ENCODE data around the gene GIGYF2. TPM values are rescaled to one million over a fixed set of nuclear protein-coding genes. Genes with fewer than 3 reads are reported as not detected.
A peak's percentile ranks its signal among the peaks of the same experiment; 100 is the strongest.

GIGYF2 gene
- total and polyA plus RNA-seq, 4 donors, result 10.6 to 50.5 (median 26.7) TPM

DNA sequence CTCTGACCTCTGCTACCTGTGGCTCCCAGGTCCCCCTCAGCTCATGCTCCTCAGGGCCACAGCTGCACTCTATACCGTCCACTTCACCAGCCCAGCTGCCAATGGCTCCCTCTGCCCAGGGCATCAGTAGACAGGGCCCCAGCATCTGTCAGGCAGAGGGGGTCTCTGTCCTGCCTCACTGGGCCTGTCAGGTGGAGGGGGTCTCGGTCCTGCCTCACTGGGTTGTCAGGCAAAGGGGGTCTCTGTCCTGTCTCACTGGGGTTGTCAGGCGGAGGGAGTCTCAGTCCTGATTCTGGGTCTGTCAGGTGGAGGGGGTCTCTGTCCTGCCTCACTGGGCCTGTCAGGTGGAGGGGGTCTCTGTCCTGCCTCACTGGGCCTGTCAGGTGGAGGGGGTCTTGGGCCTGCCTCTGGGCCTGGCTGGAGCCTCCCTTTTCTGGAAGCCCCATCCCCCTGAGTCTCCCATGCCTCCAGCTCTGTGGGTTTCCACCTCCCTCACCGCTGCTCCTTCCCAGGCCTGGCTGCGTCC is 192.8 kb downstream of the GIGYF2 start:
- no peak overlapping the region for H3K27ac ChIP-seq (ENCODE audit: low read depth in 1 of 2, low read length in 2 of 2)
- H3K27me3 ChIP-seq (ENCODE audit: control insufficient read depth in 4 of 4, insufficient read depth in 4 of 4, low read length in 3 of 4), result no peaks in the 10 kb centered on the region
- no peak overlapping the region for H3K9ac ChIP-seq (ENCODE audit: low read depth in 1 of 2, low read length in 2 of 2)
- WGBS, result 92% methylated on average over 5 of the region's 5 CpGs
- no peak overlapping the region for H3K4me3 ChIP-seq (ENCODE audit: low read depth in 1 of 3, low read length in 3 of 3)
- no peaks in the 10 kb centered on the region for H3K9me3 ChIP-seq (ENCODE audit: control insufficient read depth in 4 of 4, low read length in 3 of 4)
- TF ChIP-seq, protein P1, sequence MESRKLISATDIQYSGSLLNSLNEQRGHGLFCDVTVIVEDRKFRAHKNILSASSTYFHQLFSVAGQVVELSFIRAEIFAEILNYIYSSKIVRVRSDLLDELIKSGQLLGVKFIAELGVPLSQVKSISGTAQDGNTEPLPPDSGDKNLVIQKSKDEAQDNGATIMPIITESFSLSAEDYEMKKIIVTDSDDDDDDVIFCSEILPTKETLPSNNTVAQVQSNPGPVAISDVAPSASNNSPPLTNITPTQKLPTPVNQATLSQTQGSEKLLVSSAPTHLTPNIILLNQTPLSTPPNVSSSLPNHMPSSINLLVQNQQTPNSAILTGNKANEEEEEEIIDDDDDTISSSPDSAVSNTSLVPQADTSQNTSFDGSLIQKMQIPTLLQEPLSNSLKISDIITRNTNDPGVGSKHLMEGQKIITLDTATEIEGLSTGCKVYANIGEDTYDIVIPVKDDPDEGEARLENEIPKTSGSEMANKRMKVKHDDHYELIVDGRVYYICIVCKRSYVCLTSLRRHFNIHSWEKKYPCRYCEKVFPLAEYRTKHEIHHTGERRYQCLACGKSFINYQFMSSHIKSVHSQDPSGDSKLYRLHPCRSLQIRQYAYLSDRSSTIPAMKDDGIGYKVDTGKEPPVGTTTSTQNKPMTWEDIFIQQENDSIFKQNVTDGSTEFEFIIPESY (IDR thresholded peaks at IDR 0.05), result no peak
- TF ChIP-seq HNF4A (conservative IDR thresholded peaks at IDR 0.05), result no peak
- TF ChIP-seq, protein P2, sequence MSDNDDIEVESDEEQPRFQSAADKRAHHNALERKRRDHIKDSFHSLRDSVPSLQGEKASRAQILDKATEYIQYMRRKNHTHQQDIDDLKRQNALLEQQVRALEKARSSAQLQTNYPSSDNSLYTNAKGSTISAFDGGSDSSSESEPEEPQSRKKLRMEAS (IDR thresholded peaks at IDR 0.05), result no peak
- TF ChIP-seq YY1 (IDR thresholded peaks at IDR 0.05), result no peak
- TF ChIP-seq RAD21 (IDR thresholded peaks at IDR 0.05), result no peak
- TF ChIP-seq JUND (IDR thresholded peaks at IDR 0.05), result no peak
- no peak for TF ChIP-seq HNF4G (IDR thresholded peaks at IDR 0.05)
- TF ChIP-seq ATF3 (IDR thresholded peaks at IDR 0.05), result no peak
- TF ChIP-seq RXRA (IDR thresholded peaks at IDR 0.05), result no peak
- no peak for TF ChIP-seq NR2F2 (IDR thresholded peaks at IDR 0.05)
- TF ChIP-seq FOXA2 (IDR thresholded peaks at IDR 0.05), result no peak
- no peak for TF ChIP-seq FOXA1 (IDR thresholded peaks at IDR 0.05)
- TF ChIP-seq CTCF (IDR thresholded peaks at IDR 0.05; ENCODE audit: low read depth, low read length, missing input control), result no peak
- no peak for TF ChIP-seq TAF1 (conservative IDR thresholded peaks at IDR 0.05)
- no peak for TF ChIP-seq EGR1 (IDR thresholded peaks at IDR 0.05; ENCODE audit: low read depth in 2 of 2)
- TF ChIP-seq SP1 (IDR thresholded peaks at IDR 0.05), result no peak
- no peaks in the 10 kb centered on the region for H3K4me1 ChIP-seq (ENCODE audit: control insufficient read depth in 4 of 4, insufficient read depth in 4 of 4, low read length in 3 of 4)
- DNase-seq (ENCODE audit: low spot score), result peak; percentile 22
- H3K36me3 ChIP-seq (ENCODE audit: control insufficient read depth in 4 of 4, insufficient read depth in 3 of 4, low read depth in 1 of 4, low read length in 3 of 4), result peaks cover 2 to 52% (median 18%) of the 10 kb centered on the region in 4 donors

DNA sequence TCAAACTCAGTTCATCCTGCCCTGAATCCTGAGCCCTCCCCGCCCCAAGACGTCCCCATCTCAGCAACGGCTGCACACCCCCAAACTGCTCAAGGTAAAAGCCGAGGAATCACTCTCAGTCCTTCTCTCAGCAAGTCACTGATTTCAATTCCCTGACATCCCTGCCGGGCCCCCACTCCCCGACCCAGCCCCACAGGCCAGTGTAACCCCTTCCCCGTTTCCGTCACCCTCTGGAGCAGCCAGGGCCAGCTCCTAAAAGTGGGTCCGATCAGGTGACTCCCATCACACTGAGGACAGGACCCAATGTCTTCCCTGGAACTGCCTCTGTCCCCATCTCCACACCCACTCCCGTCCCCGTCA is 193.4 kb downstream of the GIGYF2 start:
- WGBS, result 86% methylated on average over 11 of the region's 11 CpGs
- no peak overlapping the region for H3K4me3 ChIP-seq (ENCODE audit: low read depth in 1 of 3, low read length in 3 of 3)
- DNase-seq (ENCODE audit: low spot score), result no peak
- peaks cover 2 to 52% (median 16%) of the 10 kb centered on the region in 4 donors for H3K36me3 ChIP-seq (ENCODE audit: control insufficient read depth in 4 of 4, insufficient read depth in 3 of 4, low read depth in 1 of 4, low read length in 3 of 4)
- TF ChIP-seq YY1 (IDR thresholded peaks at IDR 0.05) (no peak), HNF4G (IDR thresholded peaks at IDR 0.05) (no peak), REST (IDR thresholded peaks at IDR 0.05) (no peak), SP1 (IDR thresholded peaks at IDR 0.05) (no peak), FOXA2 (IDR thresholded peaks at IDR 0.05) (no peak), RXRA (IDR thresholded peaks at IDR 0.05) (no peak), HNF4A (conservative IDR thresholded peaks at IDR 0.05) (no peak)
- TF ChIP-seq, protein P2 (IDR thresholded peaks at IDR 0.05), result no peak
- no peak overlapping the region for H3K9ac ChIP-seq (ENCODE audit: low read depth in 1 of 2, low read length in 2 of 2)
- no peaks in the 10 kb centered on the region for H3K27me3 ChIP-seq (ENCODE audit: control insufficient read depth in 4 of 4, insufficient read depth in 4 of 4, low read length in 3 of 4)
- H3K4me1 ChIP-seq (ENCODE audit: control insufficient read depth in 4 of 4, insufficient read depth in 4 of 4, low read length in 3 of 4), result no peaks in the 10 kb centered on the region
- H3K9me3 ChIP-seq (ENCODE audit: control insufficient read depth in 4 of 4, low read length in 3 of 4), result no peaks in the 10 kb centered on the region
- H3K27ac ChIP-seq (ENCODE audit: low read depth in 1 of 2, low read length in 2 of 2), result no peak overlapping the region
